ENCODE data around the gene UNC13D.
A peak's percentile ranks its signal among the peaks of the same experiment; 100 is the strongest.

The UNC13D gene

GRCh38 chr17:75779987-75780889 lies 64.0 kb downstream of the UNC13D start (continued):
- no peak for TF ChIP-seq ZSCAN18 (tag by site-specific recombination; IDR thresholded peaks at IDR 0.05)
- no peak for TF ChIP-seq PRDM2 (tag by site-specific recombination; IDR thresholded peaks at IDR 0.05; ENCODE audit: borderline replicate concordance)
- no peak for TF ChIP-seq ZNF639 (tag by site-specific recombination; IDR thresholded peaks at IDR 0.05)
- 0 out of 2 replicates have a peak, but pooled peaks have one; percentile 23 for TF ChIP-seq ZNF335 (tag by site-specific recombination; conservative IDR thresholded peaks at IDR 0.05)
- TF ChIP-seq ZNF19 (tag by site-specific recombination; IDR thresholded peaks at IDR 0.05; ENCODE audit: low read depth): no peak
- no peak for TF ChIP-seq ZNF214 (tag by site-specific recombination; IDR thresholded peaks at IDR 0.05; ENCODE audit: borderline replicate concordance)
- no peak for TF ChIP-seq SP2 (tag by site-specific recombination; IDR thresholded peaks at IDR 0.05)
- no peak for TF ChIP-seq ZNF571 (tag by site-specific recombination; IDR thresholded peaks at IDR 0.05)
- no peak for TF ChIP-seq ZNF416 (tag by site-specific recombination; IDR thresholded peaks at IDR 0.05)
- no peak for TF ChIP-seq ZNF776 (tag by site-specific recombination; IDR thresholded peaks at IDR 0.05; ENCODE audit: borderline replicate concordance)
- no peak for TF ChIP-seq REPIN1 (tag by site-specific recombination; IDR thresholded peaks at IDR 0.05; ENCODE audit: low read depth)

GRCh38 chr17:75779250-75779986 lies 64.8 kb downstream of the UNC13D start:
- CTCF ChIA-PET: interaction anchor here (0.6 to 9.4 kb wide), 11 partner anchors 16 to 612 kb away, joined by 3 to 73 read pairs (median 5); partner anchors contain the start of genes GALK1 and RECQL5
- no peaks in the 10 kb centered on the region for H3K9me3 ChIP-seq (ENCODE audit: control insufficient read depth, insufficient read depth, low read depth, low read length)
- TF ChIP-seq HOXA7 (CRISPR knock-in tag; IDR thresholded peaks at IDR 0.05; ENCODE audit: borderline replicate concordance) (no peak), GLIS1 (tag by site-specific recombination; IDR thresholded peaks at IDR 0.05) (peak; percentile 79; the same call in 1 of the 2 replicates), MZF1 (tag by site-specific recombination; IDR thresholded peaks at IDR 0.05; ENCODE audit: borderline replicate concordance) (no peak), TSHZ1 (tag by site-specific recombination; IDR thresholded peaks at IDR 0.05; ENCODE audit: borderline replicate concordance) (no peak; the same call in 1 of the 2 replicates), HOXC10 (CRISPR knock-in tag; IDR thresholded peaks at IDR 0.05) (no peak), ZBTB21 (tag by site-specific recombination; IDR thresholded peaks at IDR 0.05) (peak; percentile 94), ZNF585B (tag by site-specific recombination; IDR thresholded peaks at IDR 0.05) (no peak), ZNF747 (tag by site-specific recombination; IDR thresholded peaks at IDR 0.05) (no peak), BCL11A (tag by site-specific recombination; IDR thresholded peaks at IDR 0.05; ENCODE audit: low read depth) (no peak)

More at GRCh38 chr17:75779250-75779986, 64.8 kb downstream of the UNC13D start:
- Histone ChIP-seq H3K4me3 (ENCODE audit: low read depth, low read length) (peak overlapping the region; percentile 72), H3K4me1 (ENCODE audit: control insufficient read depth, insufficient read depth, low read length) (peaks cover 17% of the 10 kb centered on the region; the same call in 1 of the 2 replicates), H3K27ac (ENCODE audit: extremely low read depth, low read depth, low read length) (peak overlapping the region; percentile 94), H3K36me3 (ENCODE audit: control insufficient read depth in 2 of 2, insufficient read depth in 1 of 2, low read length in 2 of 2) (peaks cover 0 to 43% of the 10 kb centered on the region in 2 experiments; a peak in 2 of 3 replicates)
- POLR2A ChIA-PET: interaction anchor here (0.6 to 8.1 kb wide), 89 partner anchors 8 to 906 kb away, joined by 3 to 234 read pairs (median 5); partner anchors contain the start of genes ACOX1, CDK3, FBF1 and FDXR

Data from HEK293 (cell line).